NCI-H1105 (cell line): ENCODE data around the gene CDKN3.
"Not testable (repeated sequence)": the region's sequence is repeated elsewhere in the genome, so short reads cannot be mapped to it uniquely, and the experiment has no call there.

Experiments
- DNase-seq: peaks from one replicate; lab custom pipeline; 2025; lab: John Stamatoyannopoulos, UW

CDKN3 gene

GRCh38 chr14:54456820-54457608, 60.2 kb downstream of the CDKN3 start:
- not testable (repeated sequence) for DNase-seq

GRCh38 chr14:54457609-54457996, 60.8 kb downstream of the CDKN3 start:
- DNase-seq, result no peak

- not testable (repeated sequence) for DNase-seq
These were observed 61.7 kb downstream of the CDKN3 start for GRCh38 chr14:54458536-54458935.

- DNase-seq, result no peak
These were observed 62.3 kb downstream of the CDKN3 start for GRCh38 chr14:54459106-54459505.

GRCh38 chr14:54462048-54462447, 65.2 kb downstream of the CDKN3 start:
- DNase-seq, result no peak

- no peak for DNase-seq
These were observed 68.8 kb downstream of the CDKN3 start for GRCh38 chr14:54465654-54466053.

- DNase-seq, result no peak
These were observed 70.5 kb downstream of the CDKN3 start for GRCh38 chr14:54467280-54467679.
